DOHH2 (cell line): ENCODE data around the gene MYLK.
"Not testable (repeated sequence)": the region's sequence is repeated elsewhere in the genome, so short reads cannot be mapped to it uniquely, and the experiment has no call there.

Source experiments
- H3F3A ChIP-seq: fragments of 200-600 bp; sonication (generic), shearing (Covaris generic); 2 replicates; pipeline ENCODE4 v1.6.0; 2016; ENCODE audit warnings: antibody characterized with exemption, mild to moderate bottlenecking; ENCODE audit not compliant: control insufficient read depth, insufficient read depth
- H3K27ac ChIP-seq: fragments of 200-600 bp; sonication (generic); 2 replicates; pipeline ENCODE4 v1.5.1; 2014; ENCODE audit warnings: low read depth, mild to moderate bottlenecking, low read length, moderate library complexity
- H3K27me3 ChIP-seq: fragments of 200-600 bp; sonication (generic); 2 replicates; pipeline ENCODE4 v1.6.1; 2014; ENCODE audit warnings: mild to moderate bottlenecking, low read length, mixed read lengths; ENCODE audit not compliant: control insufficient read depth
- H3K36me3 ChIP-seq: fragments of 200-600 bp; sonication (generic); 2 replicates; pipeline ENCODE4 v1.6.1; 2014; ENCODE audit warnings: mild to moderate bottlenecking, low read length, moderate library complexity, mixed read lengths; ENCODE audit not compliant: control insufficient read depth
- H3K4me1 ChIP-seq: fragments of 200-600 bp; sonication (generic); 2 replicates; pipeline ENCODE4 v1.6.1; 2014; ENCODE audit warnings: mild to moderate bottlenecking, low read length, mixed read lengths; ENCODE audit not compliant: control insufficient read depth
- H3K4me2 ChIP-seq: fragments of 200-600 bp; sonication (generic); 2 replicates; pipeline ENCODE4 v1.6.0; 2014; ENCODE audit warnings: mild to moderate bottlenecking, low read length, moderate library complexity
- H3K4me3 ChIP-seq: fragments of 200-600 bp; sonication (generic); 2 replicates; pipeline ENCODE4 v1.5.1; 2014; ENCODE audit warnings: mild to moderate bottlenecking, low read length, mixed read lengths
- H3K79me2 ChIP-seq: fragments of 200-600 bp; sonication (generic); 2 replicates; pipeline ENCODE4 v1.6.1; 2014; ENCODE audit warnings: mild to moderate bottlenecking, low read length, mixed read lengths; ENCODE audit not compliant: control insufficient read depth
- H3K9me2 ChIP-seq: fragments of 200-600 bp; sonication (generic); replicated peaks from 2 replicates; pipeline ENCODE4 v1.6.1; 2014; ENCODE audit warnings: mild to moderate bottlenecking, low read length, mixed read lengths; ENCODE audit not compliant: control insufficient read depth
- H3K9me3 ChIP-seq: fragments of 200-600 bp; sonication (generic); 2 replicates; pipeline ENCODE4 v1.6.1; 2014; ENCODE audit warnings: antibody characterized with exemption, low read length, mixed read lengths; ENCODE audit not compliant: control insufficient read depth, insufficient read depth
- H4K20me1 ChIP-seq: fragments of 200-600 bp; sonication (generic); 2 replicates; pipeline ENCODE4 v1.6.0; 2014; ENCODE audit warnings: low read depth, mild to moderate bottlenecking, antibody characterized with exemption, low read length, moderate library complexity; ENCODE audit not compliant: control insufficient read depth, insufficient read depth
- EZH2phosphoT487 ChIP-seq: fragments of 200-600 bp; sonication (generic); IDR thresholded peaks from 2 replicates; pipeline ENCODE4 v1.6.1; 2017; ENCODE audit warnings: borderline replicate concordance, mild to moderate bottlenecking, antibody characterized with exemption, low read length, moderate library complexity, mixed read lengths
- TF ChIP-seq, protein P1 (sequence below): fragments of 200-600 bp; sonication (generic); IDR thresholded peaks from one replicate; pipeline ENCODE4 v1.5.1; 2014; ENCODE audit warnings: antibody characterized with exemption, mild to moderate bottlenecking, low read depth, low read length; ENCODE audit not compliant: poor library complexity, severe bottlenecking

The MYLK gene

DNA sequence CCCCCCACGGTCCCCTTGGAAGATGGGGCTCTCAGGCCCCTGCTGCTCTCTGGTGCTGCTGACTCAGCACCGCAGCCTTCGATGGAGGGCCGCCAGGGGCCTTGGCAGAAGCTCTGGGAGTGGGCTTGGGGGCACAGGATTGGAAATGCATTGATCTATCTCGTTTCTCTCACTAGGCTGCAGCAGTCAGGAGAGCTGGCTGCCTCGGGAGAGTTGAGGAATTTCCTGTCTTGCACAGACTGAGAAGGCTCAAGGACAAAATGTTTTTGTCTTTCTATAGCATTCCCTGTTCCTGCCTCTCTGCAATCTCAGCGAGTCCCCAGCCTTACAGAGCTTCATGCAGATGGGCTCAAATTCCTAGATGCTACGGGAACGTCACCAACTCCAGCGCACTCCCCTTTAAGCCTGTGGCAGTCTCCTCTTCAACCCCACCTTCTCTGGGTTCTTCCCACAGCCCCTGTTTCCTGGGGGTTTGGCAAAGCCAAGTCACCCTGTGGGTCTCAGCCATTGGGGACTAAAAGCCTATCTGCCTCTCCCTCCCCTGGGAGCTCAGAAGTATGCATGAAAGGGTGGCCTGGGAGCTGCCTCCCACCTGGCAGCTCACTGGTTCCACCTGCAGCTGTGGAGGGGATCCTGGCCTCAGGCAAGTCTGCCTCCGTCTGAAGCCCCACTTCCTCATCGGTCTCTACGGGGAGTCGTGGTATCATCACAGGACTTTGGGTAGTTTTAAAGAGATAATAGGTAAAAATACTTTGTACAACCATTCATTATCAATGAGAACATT is 171.9 kb downstream of the MYLK start:
- no peaks in the 10 kb centered on the region for H3K9me2 ChIP-seq
- H3K36me3 ChIP-seq = no peaks in the 10 kb centered on the region
- no peak overlapping the region for H3K4me2 ChIP-seq
- H3K4me3 ChIP-seq = no peak overlapping the region
- no peaks in the 10 kb centered on the region for H3K4me1 ChIP-seq
- H3K79me2 ChIP-seq = no peaks in the 10 kb centered on the region
- H3K9me3 ChIP-seq = no peaks in the 10 kb centered on the region
- no peaks in the 10 kb centered on the region for H4K20me1 ChIP-seq
- no peak overlapping the region for H3K27ac ChIP-seq
- H3K27me3 ChIP-seq = no peaks in the 10 kb centered on the region
- no peaks in the 10 kb centered on the region for H3F3A ChIP-seq
- TF ChIP-seq, protein P1, sequence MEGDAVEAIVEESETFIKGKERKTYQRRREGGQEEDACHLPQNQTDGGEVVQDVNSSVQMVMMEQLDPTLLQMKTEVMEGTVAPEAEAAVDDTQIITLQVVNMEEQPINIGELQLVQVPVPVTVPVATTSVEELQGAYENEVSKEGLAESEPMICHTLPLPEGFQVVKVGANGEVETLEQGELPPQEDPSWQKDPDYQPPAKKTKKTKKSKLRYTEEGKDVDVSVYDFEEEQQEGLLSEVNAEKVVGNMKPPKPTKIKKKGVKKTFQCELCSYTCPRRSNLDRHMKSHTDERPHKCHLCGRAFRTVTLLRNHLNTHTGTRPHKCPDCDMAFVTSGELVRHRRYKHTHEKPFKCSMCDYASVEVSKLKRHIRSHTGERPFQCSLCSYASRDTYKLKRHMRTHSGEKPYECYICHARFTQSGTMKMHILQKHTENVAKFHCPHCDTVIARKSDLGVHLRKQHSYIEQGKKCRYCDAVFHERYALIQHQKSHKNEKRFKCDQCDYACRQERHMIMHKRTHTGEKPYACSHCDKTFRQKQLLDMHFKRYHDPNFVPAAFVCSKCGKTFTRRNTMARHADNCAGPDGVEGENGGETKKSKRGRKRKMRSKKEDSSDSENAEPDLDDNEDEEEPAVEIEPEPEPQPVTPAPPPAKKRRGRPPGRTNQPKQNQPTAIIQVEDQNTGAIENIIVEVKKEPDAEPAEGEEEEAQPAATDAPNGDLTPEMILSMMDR = no peak
- TF ChIP-seq EZH2phosphoT487 = no peak

DNA sequence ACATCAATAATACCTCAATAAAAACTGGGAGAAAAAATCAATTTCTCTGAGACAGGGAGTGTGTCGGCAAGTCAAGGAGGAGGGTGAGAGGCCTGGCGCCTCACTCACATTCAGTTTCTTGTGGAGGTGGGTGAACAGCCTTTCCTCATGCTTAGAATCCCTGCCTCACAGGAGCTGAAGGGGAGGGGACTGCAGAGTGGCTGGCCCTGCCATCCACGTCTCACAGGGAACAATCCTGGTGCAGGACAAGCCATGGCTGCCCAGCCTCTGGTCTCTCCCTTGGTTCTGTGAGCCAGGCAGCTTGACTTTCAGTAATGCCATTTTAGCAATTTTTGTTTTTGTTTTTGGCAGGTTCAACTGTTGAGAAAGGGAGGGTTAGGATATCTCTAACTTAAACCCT is 172.8 kb downstream of the MYLK start:
- no peaks in the 10 kb centered on the region for H3K36me3 ChIP-seq
- no peaks in the 10 kb centered on the region for H4K20me1 ChIP-seq
- TF ChIP-seq, protein P1 = no peak
- no peak for TF ChIP-seq EZH2phosphoT487
- H3K27me3 ChIP-seq = no peaks in the 10 kb centered on the region
- no peaks in the 10 kb centered on the region for H3K4me1 ChIP-seq
- no peaks in the 10 kb centered on the region for H3K9me3 ChIP-seq
- H3K9me2 ChIP-seq = no peaks in the 10 kb centered on the region
- H3K4me3 ChIP-seq = no peak overlapping the region
- no peak overlapping the region for H3K27ac ChIP-seq
- H3K79me2 ChIP-seq = no peaks in the 10 kb centered on the region
- no peaks in the 10 kb centered on the region for H3F3A ChIP-seq
- no peak overlapping the region for H3K4me2 ChIP-seq

DNA sequence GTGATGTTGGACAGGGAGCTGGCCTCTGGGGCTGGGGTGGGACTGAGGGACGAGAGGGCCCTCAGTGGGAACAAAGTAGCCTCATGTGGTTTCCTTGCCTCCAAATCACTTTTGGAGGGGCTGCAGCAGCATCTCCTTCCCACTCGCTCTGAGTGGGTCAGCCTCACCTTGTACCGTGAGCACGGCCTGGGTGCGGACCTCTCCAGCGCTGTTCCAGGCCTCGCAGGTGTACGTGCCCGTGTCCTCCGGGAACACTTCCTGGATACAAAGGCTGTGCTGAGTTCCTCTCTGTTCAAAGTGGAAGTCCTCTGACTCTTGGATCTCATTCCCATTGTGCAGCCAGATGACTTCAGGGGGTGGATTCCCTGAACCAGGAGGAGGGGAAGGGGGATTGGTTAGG is 175.6 kb downstream of the MYLK start:
- no peak overlapping the region for H3K27ac ChIP-seq
- H3K36me3 ChIP-seq = no peaks in the 10 kb centered on the region
- H3K79me2 ChIP-seq = no peaks in the 10 kb centered on the region
- no peaks in the 10 kb centered on the region for H4K20me1 ChIP-seq
- no peaks in the 10 kb centered on the region for H3K9me3 ChIP-seq
- no peak for TF ChIP-seq EZH2phosphoT487
- TF ChIP-seq, protein P1 = no peak
- no peak overlapping the region for H3K4me3 ChIP-seq
- no peaks in the 10 kb centered on the region for H3F3A ChIP-seq
- H3K4me2 ChIP-seq = no peak overlapping the region
- H3K4me1 ChIP-seq = no peaks in the 10 kb centered on the region
- H3K27me3 ChIP-seq = no peaks in the 10 kb centered on the region
- H3K9me2 ChIP-seq = no peaks in the 10 kb centered on the region

DNA sequence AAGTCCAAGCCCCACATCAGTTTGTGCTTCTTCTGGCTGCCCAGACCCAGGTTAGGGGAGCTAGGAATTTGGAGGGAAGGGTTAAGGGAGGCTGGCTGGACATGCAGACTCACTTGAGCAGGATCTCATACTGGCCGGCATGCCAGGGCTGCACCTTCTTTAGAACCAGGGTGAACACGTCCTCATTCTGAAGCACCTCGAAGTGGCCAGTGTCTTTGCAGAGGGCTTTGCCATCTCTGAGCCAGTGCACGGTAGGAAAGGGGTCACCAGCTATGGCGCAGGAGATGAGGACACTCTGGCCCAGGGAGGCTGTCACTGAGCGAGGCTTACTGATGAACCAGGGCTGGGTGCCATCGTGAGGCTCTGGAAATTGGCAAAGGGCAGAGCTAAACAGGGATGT is 176.5 kb downstream of the MYLK start:
- not testable (repeated sequence) for H3K4me1 ChIP-seq, H3K4me3 ChIP-seq, H3K27me3 ChIP-seq, H4K20me1 ChIP-seq, H3K27ac ChIP-seq, H3K9me2 ChIP-seq, H3K4me2 ChIP-seq, H3F3A ChIP-seq, H3K36me3 ChIP-seq, H3K79me2 ChIP-seq, H3K9me3 ChIP-seq
